ENCODE measurements around the gene DLGAP3. TPM values are rescaled to one million over a fixed set of nuclear protein-coding genes. Genes with fewer than 3 reads are reported as not detected.
A peak's percentile ranks its signal among the peaks of the same experiment; 100 is the strongest.

Gene DLGAP3
- total and polyA plus RNA-seq, 2 of the 13 experiments (the other 11 are each of a cell fraction or from before 2014, with no cell fraction given): 0.03 to 0.04 TPM

GRCh38 chr1:34865981-34866761, 63.3 kb downstream of the DLGAP3 start (continued):
- TF ChIP-seq, protein P1, sequence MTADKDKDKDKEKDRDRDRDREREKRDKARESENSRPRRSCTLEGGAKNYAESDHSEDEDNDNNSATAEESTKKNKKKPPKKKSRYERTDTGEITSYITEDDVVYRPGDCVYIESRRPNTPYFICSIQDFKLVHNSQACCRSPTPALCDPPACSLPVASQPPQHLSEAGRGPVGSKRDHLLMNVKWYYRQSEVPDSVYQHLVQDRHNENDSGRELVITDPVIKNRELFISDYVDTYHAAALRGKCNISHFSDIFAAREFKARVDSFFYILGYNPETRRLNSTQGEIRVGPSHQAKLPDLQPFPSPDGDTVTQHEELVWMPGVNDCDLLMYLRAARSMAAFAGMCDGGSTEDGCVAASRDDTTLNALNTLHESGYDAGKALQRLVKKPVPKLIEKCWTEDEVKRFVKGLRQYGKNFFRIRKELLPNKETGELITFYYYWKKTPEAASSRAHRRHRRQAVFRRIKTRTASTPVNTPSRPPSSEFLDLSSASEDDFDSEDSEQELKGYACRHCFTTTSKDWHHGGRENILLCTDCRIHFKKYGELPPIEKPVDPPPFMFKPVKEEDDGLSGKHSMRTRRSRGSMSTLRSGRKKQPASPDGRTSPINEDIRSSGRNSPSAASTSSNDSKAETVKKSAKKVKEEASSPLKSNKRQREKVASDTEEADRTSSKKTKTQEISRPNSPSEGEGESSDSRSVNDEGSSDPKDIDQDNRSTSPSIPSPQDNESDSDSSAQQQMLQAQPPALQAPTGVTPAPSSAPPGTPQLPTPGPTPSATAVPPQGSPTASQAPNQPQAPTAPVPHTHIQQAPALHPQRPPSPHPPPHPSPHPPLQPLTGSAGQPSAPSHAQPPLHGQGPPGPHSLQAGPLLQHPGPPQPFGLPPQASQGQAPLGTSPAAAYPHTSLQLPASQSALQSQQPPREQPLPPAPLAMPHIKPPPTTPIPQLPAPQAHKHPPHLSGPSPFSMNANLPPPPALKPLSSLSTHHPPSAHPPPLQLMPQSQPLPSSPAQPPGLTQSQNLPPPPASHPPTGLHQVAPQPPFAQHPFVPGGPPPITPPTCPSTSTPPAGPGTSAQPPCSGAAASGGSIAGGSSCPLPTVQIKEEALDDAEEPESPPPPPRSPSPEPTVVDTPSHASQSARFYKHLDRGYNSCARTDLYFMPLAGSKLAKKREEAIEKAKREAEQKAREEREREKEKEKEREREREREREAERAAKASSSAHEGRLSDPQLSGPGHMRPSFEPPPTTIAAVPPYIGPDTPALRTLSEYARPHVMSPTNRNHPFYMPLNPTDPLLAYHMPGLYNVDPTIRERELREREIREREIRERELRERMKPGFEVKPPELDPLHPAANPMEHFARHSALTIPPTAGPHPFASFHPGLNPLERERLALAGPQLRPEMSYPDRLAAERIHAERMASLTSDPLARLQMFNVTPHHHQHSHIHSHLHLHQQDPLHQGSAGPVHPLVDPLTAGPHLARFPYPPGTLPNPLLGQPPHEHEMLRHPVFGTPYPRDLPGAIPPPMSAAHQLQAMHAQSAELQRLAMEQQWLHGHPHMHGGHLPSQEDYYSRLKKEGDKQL (CRISPR knock-in tag; IDR thresholded peaks at IDR 0.05; ENCODE audit: low read depth): no peak
- TF ChIP-seq NFE2 (CRISPR knock-in tag; IDR thresholded peaks at IDR 0.05): no peak
- no peak; the same call in 1 of the 2 replicates for TF ChIP-seq RXRA (CRISPR knock-in tag; IDR thresholded peaks at IDR 0.05)
- no peak for TF ChIP-seq TBX3 (IDR thresholded peaks at IDR 0.05; ENCODE audit: borderline replicate concordance)
- TF ChIP-seq, protein P2, sequence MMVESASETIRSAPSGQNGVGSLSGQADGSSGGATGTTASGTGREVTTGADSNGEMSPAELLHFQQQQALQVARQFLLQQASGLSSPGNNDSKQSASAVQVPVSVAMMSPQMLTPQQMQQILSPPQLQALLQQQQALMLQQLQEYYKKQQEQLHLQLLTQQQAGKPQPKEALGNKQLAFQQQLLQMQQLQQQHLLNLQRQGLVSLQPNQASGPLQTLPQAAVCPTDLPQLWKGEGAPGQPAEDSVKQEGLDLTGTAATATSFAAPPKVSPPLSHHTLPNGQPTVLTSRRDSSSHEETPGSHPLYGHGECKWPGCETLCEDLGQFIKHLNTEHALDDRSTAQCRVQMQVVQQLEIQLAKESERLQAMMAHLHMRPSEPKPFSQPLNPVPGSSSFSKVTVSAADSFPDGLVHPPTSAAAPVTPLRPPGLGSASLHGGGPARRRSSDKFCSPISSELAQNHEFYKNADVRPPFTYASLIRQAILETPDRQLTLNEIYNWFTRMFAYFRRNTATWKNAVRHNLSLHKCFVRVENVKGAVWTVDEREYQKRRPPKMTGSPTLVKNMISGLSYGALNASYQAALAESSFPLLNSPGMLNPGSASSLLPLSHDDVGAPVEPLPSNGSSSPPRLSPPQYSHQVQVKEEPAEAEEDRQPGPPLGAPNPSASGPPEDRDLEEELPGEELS (CRISPR knock-in tag; IDR thresholded peaks at IDR 0.05): no peak
- no peak for TF ChIP-seq MZF1 (CRISPR knock-in tag; IDR thresholded peaks at IDR 0.05; ENCODE audit: borderline replicate concordance)
- TF ChIP-seq SIX4 (CRISPR knock-in tag; IDR thresholded peaks at IDR 0.05): no peak
- TF ChIP-seq ASH2L (IDR thresholded peaks at IDR 0.05; ENCODE audit: insufficient read length, low read depth, low read length): no peak
- TF ChIP-seq ZFP90 (CRISPR knock-in tag; IDR thresholded peaks at IDR 0.05; ENCODE audit: borderline replicate concordance): no peak
- TF ChIP-seq, protein P3, sequence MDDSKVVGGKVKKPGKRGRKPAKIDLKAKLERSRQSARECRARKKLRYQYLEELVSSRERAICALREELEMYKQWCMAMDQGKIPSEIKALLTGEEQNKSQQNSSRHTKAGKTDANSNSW (CRISPR knock-in tag; IDR thresholded peaks at IDR 0.05; ENCODE audit: borderline replicate concordance): no peak
- TF ChIP-seq SNAPC5 (CRISPR knock-in tag; IDR thresholded peaks at IDR 0.05; ENCODE audit: borderline replicate concordance): no peak
- TF ChIP-seq, protein P4, sequence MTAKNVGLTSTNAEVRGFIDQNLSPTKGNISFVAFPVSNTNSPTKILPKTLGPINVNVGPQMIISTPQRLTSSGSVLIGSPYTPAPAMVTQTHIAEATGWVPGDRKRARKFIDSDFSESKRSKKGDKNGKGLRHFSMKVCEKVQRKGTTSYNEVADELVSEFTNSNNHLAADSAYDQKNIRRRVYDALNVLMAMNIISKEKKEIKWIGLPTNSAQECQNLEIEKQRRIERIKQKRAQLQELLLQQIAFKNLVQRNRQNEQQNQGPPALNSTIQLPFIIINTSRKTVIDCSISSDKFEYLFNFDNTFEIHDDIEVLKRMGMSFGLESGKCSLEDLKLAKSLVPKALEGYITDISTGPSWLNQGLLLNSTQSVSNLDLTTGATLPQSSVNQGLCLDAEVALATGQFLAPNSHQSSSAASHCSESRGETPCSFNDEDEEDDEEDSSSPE (CRISPR knock-in tag; IDR thresholded peaks at IDR 0.05): no peak
- TF ChIP-seq NKX3-1 (CRISPR knock-in tag; IDR thresholded peaks at IDR 0.05): no peak
- no peak for TF ChIP-seq PRMT3 (CRISPR knock-in tag; IDR thresholded peaks at IDR 0.05; ENCODE audit: borderline replicate concordance, low read depth)
- no peak for TF ChIP-seq ARNTL (CRISPR knock-in tag; IDR thresholded peaks at IDR 0.05)
- TF ChIP-seq ZBTB38 (CRISPR knock-in tag; IDR thresholded peaks at IDR 0.05): peak; percentile 33
- TF ChIP-seq ZNF207 (IDR thresholded peaks at IDR 0.05; ENCODE audit: borderline replicate concordance): no peak
- TF ChIP-seq, protein P5, sequence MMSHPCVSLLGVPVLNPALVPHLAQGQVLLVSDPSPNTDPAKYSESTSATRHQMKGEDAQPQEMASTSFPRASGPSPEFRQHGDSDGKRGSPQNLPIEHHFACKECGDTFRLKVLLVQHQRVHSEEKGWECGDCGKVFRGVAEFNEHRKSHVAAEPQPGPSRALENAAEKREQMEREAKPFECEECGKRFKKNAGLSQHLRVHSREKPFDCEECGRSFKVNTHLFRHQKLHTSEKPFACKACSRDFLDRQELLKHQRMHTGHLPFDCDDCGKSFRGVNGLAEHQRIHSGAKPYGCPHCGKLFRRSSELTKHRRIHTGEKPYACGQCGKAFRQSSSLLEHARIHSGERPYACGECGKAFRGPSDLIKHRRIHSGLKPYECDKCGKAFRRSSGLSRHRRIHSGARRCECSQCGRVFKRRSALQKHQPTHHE (CRISPR knock-in tag; IDR thresholded peaks at IDR 0.05; ENCODE audit: borderline replicate concordance): 0 out of 2 replicates have a peak, but pooled peaks have one; percentile 49
- no peak for TF ChIP-seq ZFY (CRISPR knock-in tag; IDR thresholded peaks at IDR 0.05)

Measured in HepG2 (cell line).